HCT116 (cell line): ENCODE data around the gene SLAMF6. TPM values are rescaled to one million over a fixed set of nuclear protein-coding genes. Genes with fewer than 3 reads are reported as not detected.

Source experiments
- ATAC-seq: fragments of 200-7000 bp; cut with Tn5 transposase; 2 replicates; pipeline ENCODE4 v1.9.1; 2020; ENCODE audit warnings: mild to moderate bottlenecking, moderate library complexity
- BruUV-seq: library from RNA; stranded (reverse); fragments of 400-500 nt; replicated peaks from 2 replicates; lab custom pipeline; 2021; lab: Mats Ljungman, UMichigan
- CTCF ChIA-PET: fragments of 300-600 bp; sonication (Branson Sonifier 250); formaldehyde crosslinking; loops from one replicate; lab custom pipeline; 2021; ENCODE audit warnings: antibody characterized with exemption; lab: Charles Lee
- POLR2A ChIA-PET: fragments of 300-600, 350-600 bp; sonication (Branson Sonifier 250); formaldehyde crosslinking; loops from one replicate; lab custom pipeline; 2021; ENCODE audit warnings: antibody characterized with exemption; lab: Charles Lee
- RAD21 ChIA-PET, 2 experiments: fragments of 300-600 bp; sonication (Branson Sonifier 250); formaldehyde crosslinking; loops; one replicate each; lab custom pipeline; 2023; ENCODE audit warnings: low total read pairs in 2 of 2; ENCODE audit not compliant: uncharacterized antibody in 2 of 2, unreplicated experiment in 2 of 2, low non-redundant PET in 1 of 2; lab: Charles Lee
- DNase-seq: peaks from one replicate; pipeline ENCODE4 v3.0.0-alpha.2; 2010; ENCODE audit warnings: low read depth, low spot score
- H2AFZ ChIP-seq: fragments of 200-600 bp; shearing (Covaris generic), sonication (generic); 2 replicates; pipeline ENCODE4 v1.6.1; 2017; ENCODE audit warnings: low read depth, mixed run types, mixed read lengths, antibody characterized with exemption, low read length; ENCODE audit not compliant: poor library complexity, severe bottlenecking
- H3K27ac ChIP-seq: 2 replicates; pipeline ENCODE4 v1.5.1; 2012; ENCODE audit warnings: low read depth, low read length
- H3K27me3 ChIP-seq: fragments of 200-600 bp; sonication (generic); 2 replicates; pipeline ENCODE4 v1.6.1; 2016; ENCODE audit warnings: mixed run types, low read length, mixed read lengths; ENCODE audit not compliant: insufficient read depth
- H3K36me3 ChIP-seq, 2 experiments: fragments of 200-500 bp in 1 of 2; fragments of 200-600 bp in 1 of 2; sonication (Bioruptor generic) in 1 of 2; sonication (generic) in 1 of 2; 2 replicates each; pipeline versions ENCODE4 v1.5.1 to v1.6.1; 2014 to 2016; ENCODE audit warnings: low read length in 2 of 2, inconsistent platforms in 1 of 2, mixed read lengths in 1 of 2, mixed run types in 1 of 2; ENCODE audit not compliant: insufficient read depth in 2 of 2, control insufficient read depth in 1 of 2
- H3K4me1 ChIP-seq, 2 experiments: fragments of 200-600 bp in 1 of 2; sonication (generic) in 1 of 2; 2 replicates each; pipeline versions ENCODE4 v1.5.1 to v1.6.1; 2012 to 2017; ENCODE audit warnings: low read length in 2 of 2, inconsistent platforms in 1 of 2, mild to moderate bottlenecking in 1 of 2, mixed read lengths in 1 of 2, mixed run types in 1 of 2, moderate library complexity in 1 of 2; ENCODE audit not compliant: insufficient read depth in 2 of 2, control insufficient read depth in 1 of 2
- H3K4me2 ChIP-seq: fragments of 200-600 bp; sonication (generic); 2 replicates; pipeline ENCODE4 v1.6.1; 2017; ENCODE audit warnings: mixed run types, low read length, mixed read lengths
- H3K4me3 ChIP-seq, 2 experiments: fragments of 200-600 bp in 1 of 2; sonication (generic) in 1 of 2; replicated peaks in 1 of 2; 2 replicates each; pipeline ENCODE4 v1.5.1; 2011 to 2016; ENCODE audit warnings: low read length in 2 of 2, control low read depth in 1 of 2, low read depth in 1 of 2, mild to moderate bottlenecking in 1 of 2, mixed read lengths in 1 of 2, mixed run types in 1 of 2
- H3K79me2 ChIP-seq: fragments of 200-600 bp; sonication (generic); 2 replicates; pipeline ENCODE4 v1.6.1; 2017; ENCODE audit warnings: mild to moderate bottlenecking, mixed run types, low read length, moderate library complexity, mixed read lengths; ENCODE audit not compliant: insufficient read depth
- H3K9ac ChIP-seq: fragments of 200-600 bp; sonication (generic); 2 replicates; pipeline ENCODE4 v1.6.1; 2016; ENCODE audit warnings: low read length, mixed read lengths
- H3K9me2 ChIP-seq: fragments of 200-600 bp; sonication (generic), shearing (Covaris generic); 2 replicates; pipeline ENCODE4 v1.6.1; 2017; ENCODE audit warnings: mixed run types, mild to moderate bottlenecking, moderate library complexity; ENCODE audit not compliant: insufficient read depth
- H3K9me3 ChIP-seq, 2 experiments: fragments of 200-500 bp in 1 of 2; fragments of 200-600 bp in 1 of 2; sonication (Bioruptor generic) in 1 of 2; sonication (generic) in 1 of 2; 2 replicates each; pipeline ENCODE4 v1.6.1; 2014 to 2017; ENCODE audit warnings: low read length in 2 of 2, mixed read lengths in 2 of 2, inconsistent platforms in 1 of 2, low read depth in 1 of 2, mild to moderate bottlenecking in 1 of 2, mixed run types in 1 of 2, moderate library complexity in 1 of 2; ENCODE audit not compliant: control insufficient read depth in 1 of 2, insufficient read depth in 1 of 2
- H4K20me1 ChIP-seq: fragments of 200-600 bp; sonication (generic), shearing (Covaris generic); 2 replicates; pipeline ENCODE4 v1.6.1; 2017; ENCODE audit warnings: mixed run types, mild to moderate bottlenecking, moderate library complexity; ENCODE audit not compliant: insufficient read depth
- CBX3 ChIP-seq: IDR thresholded peaks from 2 replicates; pipeline ENCODE4 v1.6.1; 2012; ENCODE audit warnings: low read depth
- EZH2phosphoT487 ChIP-seq: fragments of 200-600 bp; IDR thresholded peaks from 2 replicates; pipeline ENCODE4 v1.6.1; 2018; ENCODE audit warnings: antibody characterized with exemption, borderline replicate concordance
- JUND ChIP-seq: IDR thresholded peaks from 2 replicates; pipeline ENCODE4 v1.6.1; 2012
- POLR2A ChIP-seq: IDR thresholded peaks from 2 replicates; pipeline ENCODE4 v1.7.0; 2011; ENCODE audit warnings: borderline replicate concordance; ENCODE audit not compliant: insufficient read depth, insufficient read length; ENCODE audit errors: extremely low read depth
- RAD21 ChIP-seq: IDR thresholded peaks from 2 replicates; pipeline ENCODE4 v1.6.1; 2012; ENCODE audit warnings: low read depth, mild to moderate bottlenecking
- REST ChIP-seq: IDR thresholded peaks from 2 replicates; pipeline ENCODE4 v1.6.1; 2012; ENCODE audit warnings: low read depth
- SIN3A ChIP-seq: IDR thresholded peaks from 2 replicates; pipeline ENCODE4 v1.6.1; 2012; ENCODE audit warnings: low read depth
- SRF ChIP-seq: IDR thresholded peaks from 2 replicates; pipeline ENCODE4 v1.6.1; 2012; ENCODE audit warnings: low read depth
- TCF7L2 ChIP-seq: IDR thresholded peaks from 2 replicates; pipeline ENCODE4 v1.7.0; 2011; ENCODE audit warnings: borderline replicate concordance, inconsistent platforms; ENCODE audit not compliant: insufficient read depth, insufficient read length; ENCODE audit errors: extremely low read depth
- YY1 ChIP-seq: IDR thresholded peaks from 2 replicates; pipeline ENCODE4 v1.6.1; 2011; ENCODE audit warnings: low read length, low read depth, moderate library complexity, mild to moderate bottlenecking; ENCODE audit not compliant: insufficient replicate concordance; ENCODE audit errors: extremely low read depth
- ZNF274 ChIP-seq: fragments of 200-500 bp; sonication (Bioruptor generic); IDR thresholded peaks from 2 replicates; pipeline ENCODE4 v1.6.1; 2014; ENCODE audit warnings: mild to moderate bottlenecking, low read depth, low read length, inconsistent platforms
- intact Hi-C: fragments of 100-400 bp; cut with micrococcal nuclease; formaldehyde crosslinking; loops from 2 replicates; pipeline ENCODE4 v1.10.0; 2022
- total RNA-seq: library from RNA; stranded (reverse); gene quantifications from one replicate; pipeline ENCODE4 v1.2.1, GENCODE V29; 2021; ENCODE audit not compliant: unreplicated experiment
- TF ChIP-seq, protein P1 (sequence below), 3 experiments: fragments of 200-600 bp in 1 of 3; sonication (generic) in 1 of 3; IDR thresholded peaks in 2 of 3; conservative IDR thresholded peaks in 1 of 3; 2 replicates each; pipeline ENCODE4 v1.5.1; 2012 to 2017; ENCODE audit warnings: low read depth in 2 of 3, low read length in 2 of 3, antibody characterized with exemption in 1 of 3, borderline replicate concordance in 1 of 3, control low read depth in 1 of 3, mild to moderate bottlenecking in 1 of 3, mixed read lengths in 1 of 3, mixed run types in 1 of 3, moderate library complexity in 1 of 3; ENCODE audit not compliant: insufficient read depth in 1 of 3
- TF ChIP-seq, protein P2 (sequence below): IDR thresholded peaks from 2 replicates; pipeline ENCODE4 v1.6.1; 2011; ENCODE audit warnings: mild to moderate bottlenecking, low read length, moderate library complexity; ENCODE audit not compliant: insufficient replicate concordance; ENCODE audit errors: extremely low read depth
- TF ChIP-seq, protein P3 (sequence below): IDR thresholded peaks from 2 replicates; pipeline ENCODE4 v1.6.1; 2012

Gene SLAMF6
- total RNA-seq, 1 experiment from 2014 or later, result not detected

GRCh38 chr1:160548960-160549664 lies 26.1 kb upstream of the SLAMF6 start:
- no peaks in the 10 kb centered on the region for H3K9me2 ChIP-seq
- no peak overlapping the region for H2AFZ ChIP-seq
- no peaks in the 10 kb centered on the region for H3K36me3 ChIP-seq
- CTCF ChIA-PET, result interaction anchor here (1.3 kb wide), 1 partner anchor 29 kb away, joined by 3 read pairs; no protein-coding TSS in a partner anchor
- no peaks in the 10 kb centered on the region for H3K4me1 ChIP-seq
- no peaks in the 10 kb centered on the region for H3K79me2 ChIP-seq
- intact Hi-C loops, result no loop called here
- TF ChIP-seq EZH2phosphoT487 (no peak), TCF7L2 (no peak), SRF (no peak), YY1 (no peak), RAD21 (no peak), CBX3 (no peak), REST (no peak), ZNF274 (no peak), SIN3A (no peak), JUND (no peak), POLR2A (no peak)
- TF ChIP-seq, protein P1, sequence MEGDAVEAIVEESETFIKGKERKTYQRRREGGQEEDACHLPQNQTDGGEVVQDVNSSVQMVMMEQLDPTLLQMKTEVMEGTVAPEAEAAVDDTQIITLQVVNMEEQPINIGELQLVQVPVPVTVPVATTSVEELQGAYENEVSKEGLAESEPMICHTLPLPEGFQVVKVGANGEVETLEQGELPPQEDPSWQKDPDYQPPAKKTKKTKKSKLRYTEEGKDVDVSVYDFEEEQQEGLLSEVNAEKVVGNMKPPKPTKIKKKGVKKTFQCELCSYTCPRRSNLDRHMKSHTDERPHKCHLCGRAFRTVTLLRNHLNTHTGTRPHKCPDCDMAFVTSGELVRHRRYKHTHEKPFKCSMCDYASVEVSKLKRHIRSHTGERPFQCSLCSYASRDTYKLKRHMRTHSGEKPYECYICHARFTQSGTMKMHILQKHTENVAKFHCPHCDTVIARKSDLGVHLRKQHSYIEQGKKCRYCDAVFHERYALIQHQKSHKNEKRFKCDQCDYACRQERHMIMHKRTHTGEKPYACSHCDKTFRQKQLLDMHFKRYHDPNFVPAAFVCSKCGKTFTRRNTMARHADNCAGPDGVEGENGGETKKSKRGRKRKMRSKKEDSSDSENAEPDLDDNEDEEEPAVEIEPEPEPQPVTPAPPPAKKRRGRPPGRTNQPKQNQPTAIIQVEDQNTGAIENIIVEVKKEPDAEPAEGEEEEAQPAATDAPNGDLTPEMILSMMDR (IDR thresholded peaks at IDR 0.05 in 2 of 3, conservative IDR thresholded peaks at IDR 0.05 in 1 of 3; ENCODE audit: borderline replicate concordance in 1 of 3, insufficient read depth in 1 of 3, low read depth in 2 of 3, low read length in 2 of 3), result no peak
- TF ChIP-seq, protein P2, sequence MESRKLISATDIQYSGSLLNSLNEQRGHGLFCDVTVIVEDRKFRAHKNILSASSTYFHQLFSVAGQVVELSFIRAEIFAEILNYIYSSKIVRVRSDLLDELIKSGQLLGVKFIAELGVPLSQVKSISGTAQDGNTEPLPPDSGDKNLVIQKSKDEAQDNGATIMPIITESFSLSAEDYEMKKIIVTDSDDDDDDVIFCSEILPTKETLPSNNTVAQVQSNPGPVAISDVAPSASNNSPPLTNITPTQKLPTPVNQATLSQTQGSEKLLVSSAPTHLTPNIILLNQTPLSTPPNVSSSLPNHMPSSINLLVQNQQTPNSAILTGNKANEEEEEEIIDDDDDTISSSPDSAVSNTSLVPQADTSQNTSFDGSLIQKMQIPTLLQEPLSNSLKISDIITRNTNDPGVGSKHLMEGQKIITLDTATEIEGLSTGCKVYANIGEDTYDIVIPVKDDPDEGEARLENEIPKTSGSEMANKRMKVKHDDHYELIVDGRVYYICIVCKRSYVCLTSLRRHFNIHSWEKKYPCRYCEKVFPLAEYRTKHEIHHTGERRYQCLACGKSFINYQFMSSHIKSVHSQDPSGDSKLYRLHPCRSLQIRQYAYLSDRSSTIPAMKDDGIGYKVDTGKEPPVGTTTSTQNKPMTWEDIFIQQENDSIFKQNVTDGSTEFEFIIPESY, result no peak
- TF ChIP-seq, protein P3, sequence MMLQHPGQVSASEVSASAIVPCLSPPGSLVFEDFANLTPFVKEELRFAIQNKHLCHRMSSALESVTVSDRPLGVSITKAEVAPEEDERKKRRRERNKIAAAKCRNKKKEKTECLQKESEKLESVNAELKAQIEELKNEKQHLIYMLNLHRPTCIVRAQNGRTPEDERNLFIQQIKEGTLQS, result no peak
- no TSS peak for BruUV-seq
- H3K9ac ChIP-seq, result no peak overlapping the region
- no peaks in the 10 kb centered on the region for H3K27me3 ChIP-seq
- no peak for DNase-seq
- no peak for ATAC-seq
- H3K4me3 ChIP-seq, result no peak overlapping the region
- RAD21 ChIA-PET, result no interaction called here
- H3K9me3 ChIP-seq, result no peaks in the 10 kb centered on the region
- no peaks in the 10 kb centered on the region for H4K20me1 ChIP-seq
- no peak overlapping the region for H3K27ac ChIP-seq
- H3K4me2 ChIP-seq, result no peak overlapping the region
- POLR2A ChIA-PET, result no interaction called here
